ENCODE measurements around the gene GPR65.

GPR65 gene

GRCh38 chr14:88005050-88005481 lies at the start of gene GPR65:
TSS of gene GPR65 (plus strand) at chr14:88005135. CDS start at chr14:88010848, 5,713 bp downstream.
- DNase-seq, result no peak

- no peak for DNase-seq
Observed at GRCh38 chr14:87955501-87955900, 49.4 kb upstream of the GPR65 start.

- DNase-seq, result no peak
Observed at GRCh38 chr14:87960013-87960787, 44.7 kb upstream of the GPR65 start.

GRCh38 chr14:87961246-87961645 lies 43.7 kb upstream of the GPR65 start:
- DNase-seq, result no peak

- DNase-seq, result no peak
Observed at GRCh38 chr14:87966816-87967215, 38.1 kb upstream of the GPR65 start.

- no peak for DNase-seq
Observed at GRCh38 chr14:87967496-87967895, 37.4 kb upstream of the GPR65 start.

GRCh38 chr14:87971010-87971409 lies 33.9 kb upstream of the GPR65 start:
- DNase-seq, result no peak

GRCh38 chr14:87975636-87976035 lies 29.3 kb upstream of the GPR65 start:
- DNase-seq, result no peak

- DNase-seq, result no peak
Observed at GRCh38 chr14:87979689-87980088, 25.2 kb upstream of the GPR65 start.

- no peak for DNase-seq
Observed at GRCh38 chr14:87989221-87989955, 15.5 kb upstream of the GPR65 start.

GRCh38 chr14:87989956-87990299 lies 15.0 kb upstream of the GPR65 start:
- DNase-seq, result no peak

- no peak for DNase-seq
Observed at GRCh38 chr14:87990682-87991081, 14.3 kb upstream of the GPR65 start.

GRCh38 chr14:87992346-87992717 lies 12.6 kb upstream of the GPR65 start:
- DNase-seq, result no peak

- peak; percentile 95 for DNase-seq
Observed at GRCh38 chr14:87992718-87993628, 12.0 kb upstream of the GPR65 start, which contains the start of gene GALC. TSS of gene GALC (minus strand) at chr14:87993182. CDS start at chr14:87993164, 18 bp downstream.

GRCh38 chr14:87994974-87995373 lies 10.0 kb upstream of the GPR65 start:
- no peak for DNase-seq

GRCh38 chr14:87995500-87996290 lies 9.2 kb upstream of the GPR65 start:
- DNase-seq, result no peak

- DNase-seq, result no peak
Observed at GRCh38 chr14:87996291-87996592, 8.7 kb upstream of the GPR65 start.

GRCh38 chr14:87998482-87998881 lies 6.5 kb upstream of the GPR65 start:
- DNase-seq, result no peak

GRCh38 chr14:87999277-87999676 lies 5.7 kb upstream of the GPR65 start:
- DNase-seq, result no peak

- no peak for DNase-seq
Observed at GRCh38 chr14:88002421-88003075, 2.4 kb upstream of the GPR65 start.

GRCh38 chr14:88003425-88003824 lies 1.5 kb upstream of the GPR65 start:
- DNase-seq, result no peak

- DNase-seq, result no peak
Observed at GRCh38 chr14:88004506-88005036, 364 bp upstream of the GPR65 start.
